ENCODE data around the gene HES4.

The HES4 gene

GRCh38 chr1:1042835-1043234, 42.9 kb upstream of the HES4 start:
- peaks cover 27% of the 10 kb centered on the region for H3K27me3 ChIP-seq (ENCODE audit: control insufficient read depth, insufficient read depth, low read length, poor library complexity, severe bottlenecking)
- H3K27ac ChIP-seq (ENCODE audit: insufficient read depth, low read depth, low read length, poor library complexity, severe bottlenecking) = no peak overlapping the region
- peaks cover 17% of the 10 kb centered on the region for H3K4me1 ChIP-seq (ENCODE audit: control insufficient read depth, insufficient read depth, low read length)
- peaks cover 3% of the 10 kb centered on the region for H3K36me3 ChIP-seq (ENCODE audit: control insufficient read depth, insufficient read depth, low read length)
- 92 to 97% methylated on average over 10 of the region's 10 CpGs for WGBS, 2 experiments
- no peaks in the 10 kb centered on the region for H3K9me3 ChIP-seq (ENCODE audit: control insufficient read depth, low read length)
- H3K4me3 ChIP-seq (ENCODE audit: insufficient read depth, low read depth, low read length) = no peak overlapping the region

- H3K4me1 ChIP-seq (ENCODE audit: control insufficient read depth, insufficient read depth, low read length) = peaks cover 20% of the 10 kb centered on the region
- peaks cover 35% of the 10 kb centered on the region for H3K27me3 ChIP-seq (ENCODE audit: control insufficient read depth, insufficient read depth, low read length, poor library complexity, severe bottlenecking)
- no peaks in the 10 kb centered on the region for H3K36me3 ChIP-seq (ENCODE audit: control insufficient read depth, insufficient read depth, low read length)
- no peak overlapping the region for H3K4me3 ChIP-seq (ENCODE audit: insufficient read depth, low read depth, low read length)
- 95 to 96% methylated on average over 25 of the region's 25 CpGs for WGBS, 2 experiments
- H3K9me3 ChIP-seq (ENCODE audit: control insufficient read depth, low read length) = no peaks in the 10 kb centered on the region
- no peak overlapping the region for H3K27ac ChIP-seq (ENCODE audit: insufficient read depth, low read depth, low read length, poor library complexity, severe bottlenecking)
Observed at GRCh38 chr1:1041873-1042272, 42.0 kb upstream of the HES4 start.

GRCh38 chr1:1041092-1041523, 41.2 kb upstream of the HES4 start:
- H3K4me1 ChIP-seq (ENCODE audit: control insufficient read depth, insufficient read depth, low read length) = peaks cover 20% of the 10 kb centered on the region
- 42 to 45% methylated on average over 60 of the region's 60 CpGs for WGBS, 2 experiments
- H3K4me3 ChIP-seq (ENCODE audit: insufficient read depth, low read depth, low read length) = no peak overlapping the region
- H3K36me3 ChIP-seq (ENCODE audit: control insufficient read depth, insufficient read depth, low read length) = peaks cover 3% of the 10 kb centered on the region
- no peak overlapping the region for H3K27ac ChIP-seq (ENCODE audit: insufficient read depth, low read depth, low read length, poor library complexity, severe bottlenecking)
- H3K9me3 ChIP-seq (ENCODE audit: control insufficient read depth, low read length) = no peaks in the 10 kb centered on the region
- peaks cover 40% of the 10 kb centered on the region for H3K27me3 ChIP-seq (ENCODE audit: control insufficient read depth, insufficient read depth, low read length, poor library complexity, severe bottlenecking)

GRCh38 chr1:1040004-1040991, 40.4 kb upstream of the HES4 start:
- H3K4me1 ChIP-seq (ENCODE audit: control insufficient read depth, insufficient read depth, low read length) = peaks cover 20% of the 10 kb centered on the region
- WGBS, 2 experiments = 6% methylated on average over 94 to 97 of the region's 99 CpGs
- H3K27ac ChIP-seq (ENCODE audit: insufficient read depth, low read depth, low read length, poor library complexity, severe bottlenecking) = no peak overlapping the region
- H3K27me3 ChIP-seq (ENCODE audit: control insufficient read depth, insufficient read depth, low read length, poor library complexity, severe bottlenecking) = peaks cover 40% of the 10 kb centered on the region
- peak overlapping the region; percentile 32 for H3K4me3 ChIP-seq (ENCODE audit: insufficient read depth, low read depth, low read length)
- no peaks in the 10 kb centered on the region for H3K9me3 ChIP-seq (ENCODE audit: control insufficient read depth, low read length)
- peaks cover 3% of the 10 kb centered on the region for H3K36me3 ChIP-seq (ENCODE audit: control insufficient read depth, insufficient read depth, low read length)

- peaks cover 24% of the 10 kb centered on the region for H3K4me1 ChIP-seq (ENCODE audit: control insufficient read depth, insufficient read depth, low read length)
- 53 to 57% methylated on average over 16 to 17 of the region's 17 CpGs for WGBS, 2 experiments
- H3K27ac ChIP-seq (ENCODE audit: insufficient read depth, low read depth, low read length, poor library complexity, severe bottlenecking) = no peak overlapping the region
- no peaks in the 10 kb centered on the region for H3K9me3 ChIP-seq (ENCODE audit: control insufficient read depth, low read length)
- peaks cover 3% of the 10 kb centered on the region for H3K36me3 ChIP-seq (ENCODE audit: control insufficient read depth, insufficient read depth, low read length)
- H3K4me3 ChIP-seq (ENCODE audit: insufficient read depth, low read depth, low read length) = no peak overlapping the region
- peaks cover 46% of the 10 kb centered on the region for H3K27me3 ChIP-seq (ENCODE audit: control insufficient read depth, insufficient read depth, low read length, poor library complexity, severe bottlenecking)
Observed at GRCh38 chr1:1039145-1039910, 39.4 kb upstream of the HES4 start.

GRCh38 chr1:1038694-1039093, 38.8 kb upstream of the HES4 start:
- Histone ChIP-seq H3K9me3 (ENCODE audit: control insufficient read depth, low read length) (no peaks in the 10 kb centered on the region), H3K27ac (ENCODE audit: insufficient read depth, low read depth, low read length, poor library complexity, severe bottlenecking) (no peak overlapping the region), H3K4me3 (ENCODE audit: insufficient read depth, low read depth, low read length) (no peak overlapping the region), H3K27me3 (ENCODE audit: control insufficient read depth, insufficient read depth, low read length, poor library complexity, severe bottlenecking) (peaks cover 52% of the 10 kb centered on the region), H3K4me1 (ENCODE audit: control insufficient read depth, insufficient read depth, low read length) (peaks cover 28% of the 10 kb centered on the region), H3K36me3 (ENCODE audit: control insufficient read depth, insufficient read depth, low read length) (peaks cover 3% of the 10 kb centered on the region)
- 89 to 90% methylated on average over 6 of the region's 6 CpGs for WGBS, 2 experiments

GRCh38 chr1:1037366-1038327, 37.8 kb upstream of the HES4 start:
- H3K27me3 ChIP-seq (ENCODE audit: control insufficient read depth, insufficient read depth, low read length, poor library complexity, severe bottlenecking) = peaks cover 53% of the 10 kb centered on the region
- H3K9me3 ChIP-seq (ENCODE audit: control insufficient read depth, low read length) = no peaks in the 10 kb centered on the region
- peaks cover 28% of the 10 kb centered on the region for H3K4me1 ChIP-seq (ENCODE audit: control insufficient read depth, insufficient read depth, low read length)
- no peak overlapping the region for H3K4me3 ChIP-seq (ENCODE audit: insufficient read depth, low read depth, low read length)
- H3K36me3 ChIP-seq (ENCODE audit: control insufficient read depth, insufficient read depth, low read length) = peaks cover 3% of the 10 kb centered on the region
- WGBS, 2 experiments = 88 to 90% methylated on average over 30 of the region's 30 CpGs
- H3K27ac ChIP-seq (ENCODE audit: insufficient read depth, low read depth, low read length, poor library complexity, severe bottlenecking) = no peak overlapping the region

- Histone ChIP-seq H3K36me3 (ENCODE audit: control insufficient read depth, insufficient read depth, low read length) (peaks cover 3% of the 10 kb centered on the region), H3K27ac (ENCODE audit: insufficient read depth, low read depth, low read length, poor library complexity, severe bottlenecking) (no peak overlapping the region), H3K4me1 (ENCODE audit: control insufficient read depth, insufficient read depth, low read length) (peaks cover 40% of the 10 kb centered on the region), H3K4me3 (ENCODE audit: insufficient read depth, low read depth, low read length) (no peak overlapping the region), H3K27me3 (ENCODE audit: control insufficient read depth, insufficient read depth, low read length, poor library complexity, severe bottlenecking) (peaks cover 52% of the 10 kb centered on the region), H3K9me3 (ENCODE audit: control insufficient read depth, low read length) (no peaks in the 10 kb centered on the region)
- 90 to 94% methylated on average over 19 of the region's 19 CpGs for WGBS, 2 experiments
Observed at GRCh38 chr1:1035291-1035943, 35.5 kb upstream of the HES4 start.

- Histone ChIP-seq H3K9me3 (ENCODE audit: control insufficient read depth, low read length) (no peaks in the 10 kb centered on the region), H3K4me1 (ENCODE audit: control insufficient read depth, insufficient read depth, low read length) (peaks cover 30% of the 10 kb centered on the region), H3K4me3 (ENCODE audit: insufficient read depth, low read depth, low read length) (peak overlapping the region; percentile 44), H3K36me3 (ENCODE audit: control insufficient read depth, insufficient read depth, low read length) (peaks cover 3% of the 10 kb centered on the region), H3K27me3 (ENCODE audit: control insufficient read depth, insufficient read depth, low read length, poor library complexity, severe bottlenecking) (peaks cover 42% of the 10 kb centered on the region), H3K27ac (ENCODE audit: insufficient read depth, low read depth, low read length, poor library complexity, severe bottlenecking) (no peak overlapping the region)
- WGBS, 2 experiments = 45 to 53% methylated on average over 30 of the region's 30 CpGs
Observed at GRCh38 chr1:1034439-1034781, 34.5 kb upstream of the HES4 start.

All from ectodermal cell (in vitro differentiated cells).